Smooth muscle cell (in vitro differentiated cells): Measurements from ENCODE around the gene CELSR3. TPM values are rescaled to one million over a fixed set of nuclear protein-coding genes. Genes with fewer than 3 reads are reported as not detected.

Experiments used
- DNase-seq: peaks from one replicate; lab custom pipeline; 2025; ENCODE audit not compliant: unreplicated experiment; lab: John Stamatoyannopoulos, UW
- H2AFZ ChIP-seq: fragments of 200-600 bp; sonication (generic); 2 replicates; pipeline ENCODE4 v1.6.0; 2016; ENCODE audit warnings: antibody characterized with exemption, low read depth, mild to moderate bottlenecking
- H3F3A ChIP-seq: fragments of 200-600 bp; sonication (generic); 2 replicates; pipeline ENCODE4 v1.6.0; 2017; ENCODE audit warnings: antibody characterized with exemption, low read depth
- H3K27ac ChIP-seq: fragments of 200-600 bp; sonication (generic); 2 replicates; pipeline ENCODE4 v1.5.1; 2016; ENCODE audit warnings: low read depth, mild to moderate bottlenecking
- H3K27me3 ChIP-seq: fragments of 200-600 bp; sonication (generic); 2 replicates; pipeline ENCODE4 v1.6.1; 2016; ENCODE audit warnings: low read depth, mild to moderate bottlenecking
- H3K36me3 ChIP-seq: fragments of 200-600 bp; sonication (generic); 2 replicates; pipeline ENCODE4 v1.5.1; 2016; ENCODE audit warnings: low read depth
- H3K4me1 ChIP-seq: fragments of 200-600 bp; sonication (generic); 2 replicates; pipeline ENCODE4 v1.5.1; 2016; ENCODE audit warnings: low read depth
- H3K4me2 ChIP-seq: fragments of 200-600 bp; sonication (generic); 2 replicates; pipeline ENCODE4 v1.6.0; 2016; ENCODE audit warnings: mild to moderate bottlenecking
- H3K4me3 ChIP-seq: fragments of 200-600 bp; sonication (generic); 2 replicates; pipeline ENCODE4 v1.5.1; 2016; ENCODE audit warnings: mild to moderate bottlenecking
- H3K79me2 ChIP-seq: fragments of 200-600 bp; sonication (generic); 2 replicates; pipeline ENCODE4 v1.6.0; 2016; ENCODE audit warnings: low read depth, mild to moderate bottlenecking
- H3K9ac ChIP-seq: fragments of 200-600 bp; sonication (generic); 2 replicates; pipeline ENCODE4 v1.6.0; 2016; ENCODE audit warnings: low read depth
- H3K9me3 ChIP-seq: fragments of 200-600 bp; sonication (generic); replicated peaks from 2 replicates; pipeline ENCODE4 v1.5.1; 2016; ENCODE audit warnings: low read depth
- H4K20me1 ChIP-seq: fragments of 200-600 bp; sonication (generic); 2 replicates; pipeline ENCODE4 v1.6.0; 2016; ENCODE audit warnings: low read depth
- WGBS: methylation state at CpG from one replicate; pipeline ENCODE4 v1.1.7; 2016; ENCODE audit warnings: low lambda C conversion rate; 5-methylcytosine and 5-hydroxymethylcytosine counted together
- polyA plus RNA-seq: library from polyadenylated mRNA; unstranded; fragments of >200 nt; fragmentation: Nextera tagmentation; extraction: Ambion mirVana; gene quantifications from 2 replicates; pipeline ENCODE4 v1.2.1, GENCODE V29; 2016
- total RNA-seq: library from RNA; depleted of rRNA; stranded (reverse); fragments of >200 nt; gene quantifications from 2 replicates; pipeline ENCODE4 v1.2.3, GENCODE V29; 2014
- TF ChIP-seq, protein P1 (sequence below): fragments of 200-600 bp; sonication (generic); IDR thresholded peaks from 2 replicates; pipeline ENCODE4 v1.5.1; 2017; ENCODE audit warnings: borderline replicate concordance, mild to moderate bottlenecking, antibody characterized with exemption; ENCODE audit not compliant: insufficient read depth, poor library complexity, severe bottlenecking

Gene CELSR3
- total and polyA plus RNA-seq, 2 experiments from 2014 or later, result 1.5 to 2.5 TPM

DNA sequence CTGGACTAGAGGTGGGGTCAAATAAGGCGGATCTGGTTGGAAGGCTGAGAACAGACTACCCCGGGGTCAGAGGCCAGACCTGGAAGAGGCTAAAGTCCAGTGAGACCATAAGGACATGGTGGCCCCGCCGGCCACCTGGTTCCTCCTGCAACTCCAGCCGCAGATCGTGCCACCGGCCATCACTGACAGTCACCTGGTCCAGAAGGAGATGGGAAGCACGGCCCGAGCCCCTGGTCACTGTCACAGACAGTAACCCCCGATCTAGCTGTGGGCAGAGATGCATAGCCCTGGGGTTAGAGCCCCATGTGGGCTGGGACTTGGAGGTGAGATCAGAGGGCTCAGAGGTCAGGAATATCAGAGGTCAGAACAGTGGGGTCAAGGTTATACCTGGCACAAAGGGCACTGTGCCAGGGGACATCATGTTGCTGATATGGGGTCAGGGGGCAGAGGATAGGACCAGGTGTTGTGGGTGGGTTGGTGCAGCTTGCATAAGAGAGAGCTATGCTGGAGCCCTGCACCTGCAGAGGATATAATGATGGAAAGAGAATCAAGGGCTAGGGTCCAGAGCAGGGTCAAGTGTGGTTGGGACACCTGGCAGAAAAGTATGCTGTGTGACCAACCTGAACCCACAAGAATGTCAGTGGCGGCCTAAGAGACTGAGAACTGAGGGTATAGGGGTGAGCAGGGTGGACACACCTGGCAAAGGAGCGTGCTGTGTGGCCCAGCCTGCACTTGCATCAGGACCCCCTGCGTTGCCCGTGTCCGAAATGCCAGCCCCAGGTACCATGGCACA lies 9.6 kb downstream of the CELSR3 start:
- 95% methylated on average over 15 of the region's 15 CpGs for WGBS

DNA sequence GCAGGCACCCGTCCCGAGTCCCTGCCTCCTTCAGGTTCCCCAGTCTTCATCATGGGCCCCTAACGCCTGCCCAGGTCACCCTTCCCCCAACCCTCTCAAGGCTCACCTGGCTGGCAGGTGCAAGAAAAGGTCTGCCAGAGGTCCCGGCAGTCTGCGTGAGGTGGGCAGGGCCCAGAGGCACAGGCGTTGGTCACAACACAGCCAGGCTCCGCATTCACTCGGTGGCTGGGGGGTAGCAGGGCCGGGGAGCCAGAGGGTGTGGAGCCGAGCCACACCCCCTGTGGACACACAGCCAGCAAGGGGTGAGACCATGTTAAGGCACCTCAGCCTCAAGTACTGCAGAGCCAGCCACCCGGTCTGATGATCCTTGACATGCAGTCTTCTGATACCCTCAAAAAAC lies 10.9 kb downstream of the CELSR3 start:
- Histone ChIP-seq H3K4me1 (no peaks in the 10 kb centered on the region), H3K27ac (no peak overlapping the region), H3K4me2 (no peak overlapping the region), H3K79me2 (no peaks in the 10 kb centered on the region), H3K9ac (no peak overlapping the region), H3K4me3 (no peak overlapping the region), H3K36me3 (no peaks in the 10 kb centered on the region), H3K27me3 (no peaks in the 10 kb centered on the region), H3F3A (no peaks in the 10 kb centered on the region), H4K20me1 (no peaks in the 10 kb centered on the region), H3K9me3 (no peaks in the 10 kb centered on the region), H2AFZ (no peak overlapping the region)
- WGBS, result 91% methylated on average over 11 of the region's 11 CpGs
- TF ChIP-seq, protein P1, sequence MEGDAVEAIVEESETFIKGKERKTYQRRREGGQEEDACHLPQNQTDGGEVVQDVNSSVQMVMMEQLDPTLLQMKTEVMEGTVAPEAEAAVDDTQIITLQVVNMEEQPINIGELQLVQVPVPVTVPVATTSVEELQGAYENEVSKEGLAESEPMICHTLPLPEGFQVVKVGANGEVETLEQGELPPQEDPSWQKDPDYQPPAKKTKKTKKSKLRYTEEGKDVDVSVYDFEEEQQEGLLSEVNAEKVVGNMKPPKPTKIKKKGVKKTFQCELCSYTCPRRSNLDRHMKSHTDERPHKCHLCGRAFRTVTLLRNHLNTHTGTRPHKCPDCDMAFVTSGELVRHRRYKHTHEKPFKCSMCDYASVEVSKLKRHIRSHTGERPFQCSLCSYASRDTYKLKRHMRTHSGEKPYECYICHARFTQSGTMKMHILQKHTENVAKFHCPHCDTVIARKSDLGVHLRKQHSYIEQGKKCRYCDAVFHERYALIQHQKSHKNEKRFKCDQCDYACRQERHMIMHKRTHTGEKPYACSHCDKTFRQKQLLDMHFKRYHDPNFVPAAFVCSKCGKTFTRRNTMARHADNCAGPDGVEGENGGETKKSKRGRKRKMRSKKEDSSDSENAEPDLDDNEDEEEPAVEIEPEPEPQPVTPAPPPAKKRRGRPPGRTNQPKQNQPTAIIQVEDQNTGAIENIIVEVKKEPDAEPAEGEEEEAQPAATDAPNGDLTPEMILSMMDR, result no peak
- no peak for DNase-seq

More for the DNA sequence above, 9.6 kb downstream of the CELSR3 start:
- no peaks in the 10 kb centered on the region for H3K27me3 ChIP-seq
- no peak overlapping the region for H3K9ac ChIP-seq
- no peaks in the 10 kb centered on the region for H3K79me2 ChIP-seq
- no peaks in the 10 kb centered on the region for H3K9me3 ChIP-seq
- H3K36me3 ChIP-seq, result no peaks in the 10 kb centered on the region
- H3K4me1 ChIP-seq, result no peaks in the 10 kb centered on the region
- H3F3A ChIP-seq, result no peaks in the 10 kb centered on the region
- DNase-seq, result no peak
- H3K4me3 ChIP-seq, result no peak overlapping the region
- H3K27ac ChIP-seq, result no peak overlapping the region
- TF ChIP-seq, protein P1, result no peak
- H3K4me2 ChIP-seq, result no peak overlapping the region
- H4K20me1 ChIP-seq, result no peaks in the 10 kb centered on the region
- no peak overlapping the region for H2AFZ ChIP-seq

DNA sequence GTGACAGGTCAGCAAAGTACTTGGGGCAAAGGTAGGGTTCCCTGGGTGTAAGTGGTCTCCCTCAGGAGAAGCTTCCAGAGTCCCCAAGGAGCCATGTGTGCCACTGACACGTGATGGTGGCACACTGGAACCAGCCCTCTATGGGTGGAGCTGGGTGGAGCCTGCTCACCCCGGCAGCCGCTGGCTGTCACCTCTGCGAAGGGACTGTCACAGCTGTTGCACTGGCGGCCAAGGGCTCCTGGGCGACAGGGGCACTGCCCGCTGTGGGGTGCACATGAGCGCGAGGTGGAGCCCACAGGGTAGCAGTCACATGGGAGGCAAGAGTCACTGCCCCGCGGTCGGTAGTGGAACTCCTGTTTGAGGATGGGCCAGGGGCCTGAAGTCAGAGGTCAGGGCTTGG lies 12.0 kb downstream of the CELSR3 start:
- no peaks in the 10 kb centered on the region for H3F3A ChIP-seq
- no peaks in the 10 kb centered on the region for H4K20me1 ChIP-seq
- no peaks in the 10 kb centered on the region for H3K27me3 ChIP-seq
- no peaks in the 10 kb centered on the region for H3K4me1 ChIP-seq
- TF ChIP-seq, protein P1, result no peak
- H3K27ac ChIP-seq, result no peak overlapping the region
- H3K4me3 ChIP-seq, result no peak overlapping the region
- no peak overlapping the region for H3K9ac ChIP-seq
- H3K9me3 ChIP-seq, result no peaks in the 10 kb centered on the region
- no peak overlapping the region for H3K4me2 ChIP-seq
- H3K79me2 ChIP-seq, result no peaks in the 10 kb centered on the region
- DNase-seq, result no peak
- H3K36me3 ChIP-seq, result no peaks in the 10 kb centered on the region
- no peak overlapping the region for H2AFZ ChIP-seq
- 96% methylated on average over 12 of the region's 12 CpGs for WGBS

DNA sequence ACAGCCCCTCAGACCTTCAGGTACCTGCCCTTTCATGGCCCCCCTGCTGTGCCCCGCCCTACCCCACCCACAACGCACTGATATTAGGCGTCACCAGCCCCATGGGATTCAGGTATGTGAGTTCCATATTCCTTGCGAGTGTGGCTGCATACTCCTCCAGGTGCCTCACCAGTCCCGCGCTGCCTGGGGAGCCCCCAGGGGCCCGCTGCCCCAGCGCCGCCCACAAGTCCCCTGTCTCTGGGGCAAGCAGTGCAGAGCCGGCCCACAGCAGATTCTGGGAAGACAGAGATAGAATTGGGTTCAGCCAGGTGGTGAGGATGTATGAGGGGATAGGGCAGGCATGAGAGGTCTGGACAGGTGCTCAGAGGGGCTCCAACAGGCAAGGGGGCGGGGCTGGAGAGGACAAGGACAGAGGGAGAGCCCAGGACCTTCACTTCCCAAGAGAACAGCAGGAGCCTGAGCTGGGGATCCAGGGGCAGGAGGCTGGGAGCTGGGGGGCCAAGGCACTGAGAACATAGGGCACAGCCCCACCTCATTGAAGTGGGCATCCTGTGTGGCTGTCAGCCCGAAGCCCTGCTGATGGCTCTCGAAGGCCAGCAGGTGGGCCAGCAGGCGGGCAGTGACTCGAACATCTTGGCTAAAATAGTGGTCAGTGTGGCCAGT lies 14.4 kb downstream of the CELSR3 start:
- WGBS, result 99% methylated on average over 15 of the region's 15 CpGs

More for the DNA sequence above, 14.4 kb downstream of the CELSR3 start:
- Histone ChIP-seq H3K36me3 (no peaks in the 10 kb centered on the region), H3K9me3 (no peaks in the 10 kb centered on the region), H3K4me1 (no peaks in the 10 kb centered on the region), H3K9ac (no peak overlapping the region), H3K4me2 (no peak overlapping the region), H3K4me3 (no peak overlapping the region), H4K20me1 (no peaks in the 10 kb centered on the region), H3K27me3 (no peaks in the 10 kb centered on the region), H3F3A (no peaks in the 10 kb centered on the region), H3K27ac (no peak overlapping the region), H3K79me2 (no peaks in the 10 kb centered on the region), H2AFZ (no peak overlapping the region)
- TF ChIP-seq, protein P1, result no peak
- DNase-seq, result no peak
